H4 (cell line): ENCODE measurements around the gene PRR15L. TPM values are rescaled to one million over a fixed set of nuclear protein-coding genes. Genes with fewer than 3 reads are reported as not detected.
"Not testable (repeated sequence)": the region's sequence is repeated elsewhere in the genome, so short reads cannot be mapped to it uniquely, and the experiment has no call there.

Experiments
- DNase-seq: peaks from one replicate; pipeline ENCODE4 v3.0.0-alpha.2; 2015; ENCODE audit warnings: low spot score
- total RNA-seq: library from RNA; depleted of rRNA; stranded (reverse); fragments of >200 nt; shearing (Covaris generic); gene quantifications from 2 replicates; pipeline ENCODE4 v1.2.3, GENCODE V29; 2014

Gene PRR15L
- total RNA-seq, 1 experiment from 2014 or later = not detected

- DNase-seq = not testable (repeated sequence)
Observed at GRCh38 chr17:47935468-47935867, 22.2 kb downstream of the PRR15L start.

GRCh38 chr17:47934856-47935255, 22.8 kb downstream of the PRR15L start:
- DNase-seq = no peak

GRCh38 chr17:47931848-47932247, 25.8 kb downstream of the PRR15L start:
- no peak for DNase-seq

- no peak for DNase-seq
Observed at GRCh38 chr17:47929218-47930000, 28.3 kb downstream of the PRR15L start.

- DNase-seq = no peak
Observed at GRCh38 chr17:47928415-47928814, 29.3 kb downstream of the PRR15L start.

- no peak for DNase-seq
Observed at GRCh38 chr17:47927821-47928400, 29.8 kb downstream of the PRR15L start.

GRCh38 chr17:47925678-47925988, 32.0 kb downstream of the PRR15L start:
- no peak for DNase-seq

- no peak for DNase-seq
Observed at GRCh38 chr17:47924785-47925677, 32.7 kb downstream of the PRR15L start.

- DNase-seq = not testable (repeated sequence)
Observed at GRCh38 chr17:47919889-47920288, 37.8 kb downstream of the PRR15L start.

GRCh38 chr17:47918991-47919390, 38.7 kb downstream of the PRR15L start:
- DNase-seq = no peak

GRCh38 chr17:47918006-47918405, 39.7 kb downstream of the PRR15L start:
- no peak for DNase-seq

GRCh38 chr17:47917581-47917980, 40.1 kb downstream of the PRR15L start:
- no peak for DNase-seq

- no peak for DNase-seq
Observed at GRCh38 chr17:47916489-47917208, 41.0 kb downstream of the PRR15L start.

- no peak for DNase-seq
Observed at GRCh38 chr17:47915776-47916398, 41.8 kb downstream of the PRR15L start.

- DNase-seq = no peak
Observed at GRCh38 chr17:47914306-47914948, 43.3 kb downstream of the PRR15L start.

- DNase-seq = no peak
Observed at GRCh38 chr17:47913050-47913449, 44.6 kb downstream of the PRR15L start.

- DNase-seq = no peak
Observed at GRCh38 chr17:47907932-47908562, 49.6 kb downstream of the PRR15L start.

- no peak for DNase-seq
Observed at GRCh38 chr17:47906443-47906842, 51.2 kb downstream of the PRR15L start.

GRCh38 chr17:47905221-47905733, 52.4 kb downstream of the PRR15L start:
- no peak for DNase-seq

GRCh38 chr17:47902039-47902744, 55.5 kb downstream of the PRR15L start:
- no peak for DNase-seq
